ENCODE data around the gene CD44. TPM values are rescaled to one million over a fixed set of nuclear protein-coding genes. Genes with fewer than 3 reads are reported as not detected.

Gene CD44
- total RNA-seq, 3 donors from 2014 or later, result 105 to 154 (median 136) TPM

DNA sequence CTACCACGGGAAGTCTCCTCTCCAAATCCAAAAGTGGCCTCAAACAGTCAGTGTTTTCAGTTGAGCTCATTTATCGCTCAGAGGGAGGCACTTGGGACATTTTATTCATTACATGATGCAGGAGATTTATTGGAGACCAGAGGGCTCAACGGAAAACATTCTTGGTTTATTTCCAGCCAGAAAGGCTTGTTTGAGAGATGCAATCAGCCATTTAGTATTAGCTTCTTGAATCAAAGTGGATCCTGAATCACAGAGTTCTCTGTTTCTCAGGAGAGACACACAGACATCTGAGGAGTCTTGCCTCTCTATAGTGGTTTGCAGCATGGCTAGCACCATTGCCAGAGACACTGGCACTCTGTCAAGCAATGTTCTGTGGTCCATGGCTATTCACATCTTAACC is 31.5 kb downstream of the CD44 start:
- Histone ChIP-seq H3K4me3 (no peak overlapping the region), H3K36me3 (ENCODE audit: low read depth) (no peaks in the 10 kb centered on the region), H3K9me3 (no peaks in the 10 kb centered on the region), H3K4me1 (ENCODE audit: low read depth) (peaks cover 36% of the 10 kb centered on the region)
- DNase-seq (no peak), ATAC-seq (no peak)
- intact Hi-C loops (cut with DNase I, micrococcal nuclease), result no loop called here
- TF ChIP-seq CTCF (IDR thresholded peaks at IDR 0.05), result no peak

DNA sequence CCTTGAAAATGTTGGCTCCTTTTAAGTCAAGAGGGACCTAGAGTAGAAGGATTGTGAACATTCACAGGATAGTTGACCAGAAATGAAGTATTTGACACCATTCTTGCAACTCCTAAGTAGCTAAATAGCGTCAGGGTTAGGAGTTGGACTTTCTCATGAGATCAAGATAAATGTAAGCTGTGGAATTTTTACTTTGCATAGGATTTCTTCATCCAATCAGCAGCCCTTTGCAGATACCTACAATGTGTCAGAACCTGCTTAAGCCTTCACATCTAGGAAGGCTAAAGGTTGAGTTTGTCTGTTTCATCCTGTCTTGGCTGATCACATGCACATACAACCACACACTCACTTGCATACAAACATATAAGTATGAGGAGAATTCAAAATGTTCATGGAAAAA is 32.3 kb downstream of the CD44 start:
- no peak for DNase-seq
- Histone ChIP-seq H3K9me3 (no peaks in the 10 kb centered on the region), H3K4me3 (no peak overlapping the region), H3K36me3 (ENCODE audit: low read depth) (no peaks in the 10 kb centered on the region), H3K4me1 (ENCODE audit: low read depth) (peaks cover 38% of the 10 kb centered on the region)
- TF ChIP-seq CTCF (IDR thresholded peaks at IDR 0.05), result no peak
- no peak for ATAC-seq
- intact Hi-C loops (cut with DNase I, micrococcal nuclease), result no loop called here

DNA sequence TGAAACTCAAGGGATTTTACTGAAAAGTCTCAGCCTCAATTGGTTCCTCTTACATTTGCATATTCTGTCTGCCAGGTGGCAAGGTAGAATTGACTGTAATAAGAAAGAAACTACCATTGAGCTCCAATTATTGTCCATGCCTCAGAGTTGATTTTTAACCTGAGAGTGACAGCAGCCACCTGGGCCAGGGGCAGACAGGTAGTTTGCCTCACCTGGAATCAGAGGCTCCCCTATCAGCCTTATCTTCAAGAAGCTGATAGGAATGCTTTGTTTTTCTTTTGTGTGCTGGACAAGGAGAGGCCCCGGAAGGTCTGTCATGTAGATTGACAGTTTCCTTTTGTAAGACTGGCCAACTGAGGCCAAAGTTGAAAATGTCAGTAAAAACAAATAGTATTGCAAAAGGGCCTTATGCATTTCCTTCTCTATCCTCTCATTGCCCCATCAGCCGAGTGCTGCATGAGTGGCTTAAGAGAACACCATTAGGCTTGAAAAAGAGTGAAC is 34.1 kb downstream of the CD44 start:
- H3K36me3 ChIP-seq (ENCODE audit: low read depth), result no peaks in the 10 kb centered on the region
- peak; percentile 57 to 65 (median 63) for DNase-seq
- H3K4me3 ChIP-seq, result no peak overlapping the region
- H3K9me3 ChIP-seq, result no peaks in the 10 kb centered on the region
- peaks cover 31% of the 10 kb centered on the region for H3K4me1 ChIP-seq (ENCODE audit: low read depth)
- ATAC-seq, result peak; percentile 91
- TF ChIP-seq CTCF (IDR thresholded peaks at IDR 0.05), result no peak
- intact Hi-C loops (cut with DNase I, micrococcal nuclease), result no loop called here

- no peak for TF ChIP-seq CTCF (IDR thresholded peaks at IDR 0.05)
- intact Hi-C loops (cut with DNase I, micrococcal nuclease), result no loop called here
- Histone ChIP-seq H3K4me1 (ENCODE audit: low read depth) (peaks cover 40% of the 10 kb centered on the region), H3K4me3 (no peak overlapping the region), H3K9me3 (no peaks in the 10 kb centered on the region), H3K36me3 (ENCODE audit: low read depth) (no peaks in the 10 kb centered on the region)
- DNase-seq (no peak), ATAC-seq (peak; percentile 7)
Observed at GRCh38 chr11:35173616-35174566, 34.9 kb downstream of the CD44 start.

DNA sequence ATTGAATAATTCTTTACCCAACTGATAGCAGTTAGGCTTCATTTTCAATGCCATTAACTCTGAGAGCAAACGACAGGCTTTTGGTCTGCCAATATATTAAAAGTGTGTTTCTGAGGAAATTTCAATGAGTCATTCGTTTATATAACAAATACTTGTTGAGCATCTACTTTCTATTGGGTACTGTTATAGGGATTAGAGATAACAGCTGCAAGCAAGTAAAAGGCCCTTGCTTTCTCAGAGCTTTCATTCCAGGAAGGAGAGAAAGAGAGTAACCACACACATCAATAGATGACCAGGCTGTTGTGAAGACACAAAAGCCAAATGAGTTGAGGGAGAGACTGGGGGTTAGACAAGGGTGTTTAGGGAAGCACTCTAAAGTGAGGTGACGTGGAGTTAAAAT is 35.7 kb downstream of the CD44 start:
- Histone ChIP-seq H3K4me3 (no peak overlapping the region), H3K4me1 (ENCODE audit: low read depth) (peaks cover 47% of the 10 kb centered on the region), H3K9me3 (no peaks in the 10 kb centered on the region), H3K36me3 (ENCODE audit: low read depth) (no peaks in the 10 kb centered on the region)
- TF ChIP-seq CTCF (IDR thresholded peaks at IDR 0.05), result no peak
- intact Hi-C loops (cut with DNase I, micrococcal nuclease), result no loop called here
- ATAC-seq (no peak), DNase-seq (no peak)

Data from mucosa of descending colon (tissue), 3 donors.